WERI-Rb-1 (cell line): ENCODE data around the gene GJA3.

ENCODE experiments used
- DNase-seq: peaks from one replicate; pipeline ENCODE4 v3.0.0-alpha.2; 2020
- H3K27ac ChIP-seq: fragments of 250-450 bp; sonication (Bioruptor Pico); 2 replicates; pipeline ENCODE4 v1.5.1; 2020; ENCODE audit warnings: mild to moderate bottlenecking, moderate library complexity
- H3K27me3 ChIP-seq: fragments of 250-450 bp; sonication (Bioruptor Pico); 2 replicates; pipeline ENCODE4 v1.5.1; 2021; ENCODE audit warnings: mild to moderate bottlenecking, low read depth, moderate library complexity; ENCODE audit not compliant: insufficient read depth, severe bottlenecking
- H3K36me3 ChIP-seq: fragments of 250-450 bp; sonication (Bioruptor Pico); 2 replicates; pipeline ENCODE4 v1.5.1; 2020; ENCODE audit warnings: mild to moderate bottlenecking, moderate library complexity
- H3K4me3 ChIP-seq: 2 replicates; pipeline ENCODE4 v1.5.1; 2011; ENCODE audit warnings: low read depth, mild to moderate bottlenecking, control low read depth, low read length
- H3K9me3 ChIP-seq: fragments of 250-450 bp; sonication (Bioruptor Pico); 2 replicates; pipeline ENCODE4 v1.5.1; 2021; ENCODE audit warnings: mild to moderate bottlenecking, moderate library complexity; ENCODE audit not compliant: severe bottlenecking
- CTCF ChIP-seq: IDR thresholded peaks from 2 replicates; pipeline ENCODE4 v1.5.1; 2011; ENCODE audit warnings: low read depth, mild to moderate bottlenecking, control low read depth, inconsistent platforms, low read length

Gene GJA3

GRCh38 chr13:20137875-20138274, 23.0 kb downstream of the GJA3 start:
- Histone ChIP-seq H3K27ac (no peak overlapping the region), H3K36me3 (no peaks in the 10 kb centered on the region), H3K27me3 (peaks cover 73% of the 10 kb centered on the region), H3K4me3 (no peak overlapping the region), H3K9me3 (no peaks in the 10 kb centered on the region)
- TF ChIP-seq CTCF: no peak
- DNase-seq: no peak

DNA sequence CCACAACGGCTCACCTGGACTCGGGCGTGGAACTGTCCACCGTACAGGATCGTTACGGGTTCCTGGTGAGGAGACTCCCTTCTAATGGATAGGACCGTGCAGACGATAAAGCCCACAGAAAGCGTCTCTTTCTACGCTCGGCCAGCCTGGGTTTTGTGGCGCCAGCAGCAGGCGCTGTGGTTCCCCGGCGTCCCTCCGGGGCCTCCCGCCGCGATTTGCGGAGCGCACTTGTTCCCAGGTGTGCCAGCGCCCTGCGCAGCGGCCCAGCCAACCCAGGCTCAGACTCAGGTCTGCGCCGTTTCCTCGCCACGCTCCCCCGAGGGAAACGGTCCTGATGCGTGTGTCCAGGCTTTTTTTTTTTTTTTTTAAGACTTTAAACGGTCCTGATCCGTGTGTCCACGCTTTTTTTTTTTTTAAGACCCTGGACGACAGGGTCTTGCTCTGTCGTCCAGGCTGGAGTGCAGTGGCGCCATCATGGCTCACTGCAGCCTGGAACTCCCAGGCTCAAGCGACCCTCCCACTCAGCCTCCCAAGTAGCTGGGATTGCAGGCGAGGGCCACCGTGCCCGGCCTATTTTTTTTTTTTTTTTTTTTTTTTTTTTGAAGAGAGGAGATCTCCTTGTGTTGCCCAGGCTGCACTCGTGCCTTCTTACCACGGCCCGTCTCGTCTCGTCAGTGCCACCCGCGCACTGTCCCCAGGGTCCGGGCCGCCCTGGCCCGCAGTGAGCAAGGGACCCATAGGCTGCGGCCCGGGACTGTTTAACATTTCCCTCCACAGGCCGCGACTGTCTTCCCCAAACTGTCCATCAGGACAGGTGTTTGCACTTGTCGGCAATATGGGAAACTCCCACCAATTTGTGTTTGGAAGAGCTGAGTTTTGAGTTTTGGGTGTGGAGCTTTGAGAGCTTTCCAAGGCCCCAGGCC, 23.8 kb downstream of the GJA3 start:
- no peak overlapping the region for H3K4me3 ChIP-seq

GRCh38 chr13:20134732-20135131, 26.1 kb downstream of the GJA3 start:
- Histone ChIP-seq H3K27me3 (peaks cover 52% of the 10 kb centered on the region), H3K36me3 (no peaks in the 10 kb centered on the region), H3K4me3 (no peak overlapping the region), H3K27ac (no peak overlapping the region), H3K9me3 (no peaks in the 10 kb centered on the region)
- TF ChIP-seq CTCF: no peak
- no peak for DNase-seq

More for the DNA sequence above, 23.8 kb downstream of the GJA3 start:
- DNase-seq: peak; percentile 27
- Histone ChIP-seq H3K9me3 (no peaks in the 10 kb centered on the region), H3K36me3 (no peaks in the 10 kb centered on the region), H3K27me3 (peaks cover 65% of the 10 kb centered on the region), H3K27ac (no peak overlapping the region)
- peak; percentile 68 for TF ChIP-seq CTCF

DNA sequence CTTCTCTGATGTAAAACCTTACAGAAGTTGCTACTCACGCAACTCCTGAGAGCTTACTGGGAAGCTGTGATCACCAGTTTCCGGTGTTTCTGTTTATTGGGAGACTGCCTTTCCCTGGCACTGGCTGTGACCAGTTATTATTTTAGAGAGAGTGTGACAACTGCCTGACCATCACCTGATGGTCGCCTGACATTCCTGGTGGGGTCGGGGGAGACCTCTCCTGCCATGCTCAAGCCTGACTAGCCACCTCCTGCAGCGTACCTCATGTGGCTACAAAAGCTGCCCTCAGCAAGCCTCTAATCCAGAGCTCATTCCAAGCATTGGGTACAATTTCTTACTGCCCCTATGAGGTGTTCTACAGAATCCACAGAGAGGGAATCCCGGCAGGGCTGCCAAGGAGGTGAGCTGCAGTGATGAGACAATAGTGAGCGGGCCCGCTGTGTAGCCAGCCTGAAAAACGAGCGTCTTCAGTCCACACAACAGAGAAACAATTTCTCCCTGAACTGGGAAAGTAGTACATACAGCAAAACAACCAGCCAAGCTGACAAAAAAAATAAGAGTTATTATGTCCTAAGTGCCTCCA, 28.7 kb downstream of the GJA3 start:
- DNase-seq: no peak
- no peak for TF ChIP-seq CTCF
- no peak overlapping the region for H3K4me3 ChIP-seq
- peaks cover 39% of the 10 kb centered on the region for H3K27me3 ChIP-seq
- no peaks in the 10 kb centered on the region for H3K36me3 ChIP-seq
- no peak overlapping the region for H3K27ac ChIP-seq
- no peaks in the 10 kb centered on the region for H3K9me3 ChIP-seq

GRCh38 chr13:20131057-20131832, 29.6 kb downstream of the GJA3 start:
- no peak overlapping the region for H3K4me3 ChIP-seq
- H3K27ac ChIP-seq: no peak overlapping the region
- no peaks in the 10 kb centered on the region for H3K36me3 ChIP-seq
- peaks cover 31% of the 10 kb centered on the region for H3K27me3 ChIP-seq
- no peaks in the 10 kb centered on the region for H3K9me3 ChIP-seq
- DNase-seq: peak; percentile 21
- no peak for TF ChIP-seq CTCF
